HG02973 (cell line): Measurements from ENCODE around the gene SMYD2.

Experiments used
- ATAC-seq: cut with Tn5 transposase; IDR thresholded peaks from one replicate; pipeline ENCODE4 v1.9.1; 2021; ENCODE audit warnings: moderate library complexity; ENCODE audit not compliant: unreplicated experiment

The SMYD2 gene

GRCh38 chr1:214300149-214300780 lies 19.3 kb downstream of the SMYD2 start:
- ATAC-seq: no peak

- no peak for ATAC-seq
Measured at GRCh38 chr1:214301526-214301925, 20.6 kb downstream of the SMYD2 start.

DNA sequence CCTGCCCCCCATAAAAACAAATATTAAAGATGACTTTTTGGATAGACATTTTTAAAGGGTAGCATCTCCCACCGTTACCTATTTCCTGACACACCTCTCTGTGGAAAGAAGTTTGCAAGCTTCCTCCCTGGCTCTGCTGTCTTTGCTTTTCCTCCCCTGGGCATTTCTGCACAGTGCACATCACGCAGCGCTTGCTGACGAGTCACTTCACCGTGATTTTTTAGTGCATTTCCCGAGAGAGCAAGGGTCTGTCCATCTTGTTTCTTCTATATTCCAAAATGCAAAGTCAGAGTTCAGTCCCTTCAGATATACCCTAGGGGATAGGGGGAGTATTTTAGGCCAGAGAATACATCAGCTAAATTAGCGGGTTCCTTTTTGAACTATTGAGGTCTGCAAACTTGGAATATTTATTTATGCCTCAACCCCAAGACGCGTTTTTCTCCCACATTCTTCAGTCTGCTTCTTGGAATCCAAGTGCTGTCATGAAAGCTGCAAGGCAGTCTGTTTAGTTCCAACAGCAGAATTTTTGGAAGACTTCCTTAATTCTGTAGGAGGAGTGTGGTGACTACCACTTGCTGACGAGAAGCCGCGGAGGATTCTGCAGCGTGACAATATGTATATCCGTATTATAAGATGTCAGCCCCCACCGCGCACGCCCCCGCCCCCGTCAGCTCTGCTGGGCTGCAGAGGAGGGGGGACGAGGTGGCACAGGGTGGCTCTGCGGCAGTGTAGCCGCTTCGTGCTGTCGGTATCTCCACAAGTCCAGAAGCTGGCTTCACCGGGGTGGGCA lies 22.4 kb downstream of the SMYD2 start:
- ATAC-seq: no peak

- no peak for ATAC-seq
Measured at GRCh38 chr1:214305164-214305751, 24.3 kb downstream of the SMYD2 start.

DNA sequence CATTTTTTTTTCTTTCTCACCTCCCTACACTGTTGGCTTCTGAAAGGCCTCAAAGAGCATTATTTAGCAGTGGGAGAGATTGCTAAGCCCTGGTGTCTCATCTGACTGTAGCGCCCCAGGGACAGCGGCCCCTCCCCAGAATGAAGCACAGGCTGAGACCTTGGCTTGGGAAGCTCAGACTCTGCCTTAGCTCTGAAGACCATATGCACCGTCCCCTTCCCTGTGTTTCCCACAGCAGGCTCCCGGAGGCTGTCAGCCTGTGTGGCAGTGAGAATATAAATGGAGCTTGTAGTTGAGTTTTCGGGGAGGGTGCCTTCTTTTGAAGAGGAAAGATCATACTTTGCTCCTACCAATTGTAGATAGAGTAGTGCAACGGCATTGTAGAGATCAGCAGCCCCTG lies 25.3 kb downstream of the SMYD2 start:
- no peak for ATAC-seq

DNA sequence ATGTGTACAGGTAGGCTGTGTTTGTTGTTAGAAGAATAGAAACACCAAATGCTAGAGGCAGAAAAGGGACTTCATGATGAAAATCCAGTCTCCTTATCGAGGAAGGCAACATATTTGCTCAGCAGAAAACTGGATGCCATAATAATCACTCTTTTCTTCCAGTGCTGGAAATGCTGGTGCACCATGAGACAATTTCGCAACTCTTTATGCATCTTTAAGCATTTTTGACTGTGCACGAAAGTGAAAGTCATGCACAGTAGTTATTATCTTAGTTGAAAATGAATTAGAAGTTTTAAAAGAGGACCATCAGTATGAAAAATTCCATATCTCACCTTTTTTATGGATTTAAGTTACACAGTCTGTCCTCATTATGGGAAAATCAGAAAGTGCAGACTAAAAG lies 29.1 kb downstream of the SMYD2 start:
- ATAC-seq: peak; percentile 63

GRCh38 chr1:214310777-214311690 lies 30.1 kb downstream of the SMYD2 start:
- ATAC-seq: no peak

DNA sequence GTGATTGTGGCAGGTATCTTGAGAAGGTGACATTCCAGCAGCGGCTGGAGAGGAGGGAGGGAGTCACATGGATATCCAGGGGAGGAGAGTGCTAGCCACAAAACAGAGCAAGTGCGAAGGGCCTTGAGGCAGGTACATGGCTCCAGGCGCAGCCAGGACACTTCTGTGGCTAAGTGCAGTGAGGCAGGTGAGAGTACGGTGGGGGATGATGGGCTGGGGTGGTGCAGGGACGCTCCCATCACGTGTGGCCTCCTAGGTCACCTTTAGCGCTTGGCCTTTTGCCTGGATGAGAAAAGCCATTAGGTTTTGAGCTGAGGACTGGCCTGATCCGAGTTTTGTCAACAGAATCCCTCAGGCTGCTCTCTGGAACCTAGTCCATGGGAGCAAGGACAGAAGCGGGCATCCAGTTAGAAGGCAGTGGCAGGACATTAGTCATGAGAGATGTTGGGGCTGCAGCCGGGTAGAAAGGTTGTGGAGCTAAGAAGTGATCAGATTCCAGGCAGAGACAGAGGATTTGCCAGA lies 31.6 kb downstream of the SMYD2 start:
- no peak for ATAC-seq

DNA sequence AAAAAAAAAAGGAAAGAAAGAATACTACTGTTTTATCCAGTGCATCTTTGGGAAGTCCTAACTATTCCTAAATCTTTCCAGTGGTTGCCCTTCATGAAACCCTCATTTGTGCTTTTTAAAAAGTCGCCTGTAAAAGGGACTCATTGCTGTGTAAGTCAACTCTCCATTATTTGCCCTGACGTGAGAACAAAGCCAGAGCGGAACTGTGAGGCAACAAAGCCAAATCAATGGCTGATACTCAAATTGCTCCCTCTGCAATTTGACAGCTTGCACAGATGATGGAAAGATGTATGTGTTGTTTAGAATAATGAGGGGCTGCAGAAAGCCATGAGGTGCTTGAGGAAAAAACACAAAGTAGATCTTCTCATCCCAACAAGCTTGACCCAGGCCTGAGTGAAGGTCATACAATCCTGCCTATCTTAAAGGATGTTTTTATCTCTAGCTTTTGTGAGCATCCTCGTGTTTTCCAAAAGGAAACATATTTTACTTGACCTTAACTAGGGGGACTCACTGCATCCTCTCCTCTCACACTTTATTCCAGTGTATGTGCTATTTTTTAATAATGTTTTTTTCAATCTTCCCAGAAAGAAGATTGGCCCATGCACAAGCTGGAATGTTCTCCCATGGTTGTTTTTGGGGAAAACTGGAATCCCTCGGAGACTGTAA lies 33.4 kb downstream of the SMYD2 start:
- ATAC-seq: no peak

DNA sequence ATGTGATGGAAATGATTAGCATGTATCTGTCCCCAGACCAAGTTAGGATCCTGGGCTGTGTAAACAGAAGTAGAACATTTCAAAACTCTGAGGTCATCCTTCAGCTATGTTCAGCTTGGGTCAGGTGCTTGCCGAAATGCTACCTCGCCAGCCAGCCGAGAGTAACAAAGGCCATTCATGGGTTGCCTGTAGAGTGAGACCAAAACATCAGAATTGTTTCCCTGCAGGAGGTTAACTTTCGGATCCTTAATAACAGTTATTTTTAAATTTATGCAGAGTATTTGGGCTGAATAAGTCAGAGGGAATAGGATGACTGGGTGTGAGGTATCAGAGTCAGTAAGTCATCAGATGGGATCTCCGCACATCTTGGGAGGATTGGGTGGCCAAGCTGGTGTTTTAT lies 35.6 kb downstream of the SMYD2 start:
- no peak for ATAC-seq

- ATAC-seq: no peak
Measured at GRCh38 chr1:214317300-214317699, 36.3 kb downstream of the SMYD2 start.

DNA sequence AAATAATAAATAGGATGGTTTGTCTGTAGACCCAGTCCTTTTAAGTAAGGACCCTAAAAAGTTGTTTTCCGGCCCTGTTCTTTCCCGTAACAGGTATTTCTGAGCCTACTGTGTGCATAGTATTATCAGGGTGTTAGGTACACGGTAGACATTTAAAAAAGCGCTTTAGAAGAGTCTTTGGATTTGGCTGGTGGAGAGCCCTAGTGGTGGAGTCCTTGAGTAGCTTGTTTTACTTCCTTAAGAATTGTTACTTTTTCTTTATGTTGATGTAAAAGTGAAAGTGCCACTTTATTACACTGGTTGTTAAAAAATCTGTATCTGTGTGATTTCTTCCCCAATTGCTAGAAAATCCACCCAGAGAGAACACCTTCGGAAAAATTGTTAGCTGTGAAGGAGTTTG lies 36.8 kb downstream of the SMYD2 start:
- no peak for ATAC-seq

DNA sequence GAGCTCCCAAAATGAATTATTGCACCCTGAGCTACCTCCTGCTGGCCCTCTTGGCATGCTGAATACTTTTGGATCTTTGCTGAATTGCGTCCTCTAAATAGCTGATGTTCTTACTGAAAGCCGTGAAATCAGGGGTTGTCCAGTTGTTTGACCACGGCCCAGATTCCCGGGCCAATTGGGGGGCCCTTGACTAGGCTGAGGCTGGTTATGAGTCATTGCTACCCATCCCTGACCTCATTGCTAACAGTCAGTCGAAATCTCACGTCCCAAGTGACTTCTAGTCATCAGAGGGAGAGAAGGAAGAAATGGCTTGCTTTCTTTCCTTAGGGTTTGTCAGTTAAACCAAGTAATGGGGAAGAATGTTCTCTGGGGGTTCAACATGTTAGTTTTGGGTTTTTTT lies 37.4 kb downstream of the SMYD2 start:
- ATAC-seq: no peak

DNA sequence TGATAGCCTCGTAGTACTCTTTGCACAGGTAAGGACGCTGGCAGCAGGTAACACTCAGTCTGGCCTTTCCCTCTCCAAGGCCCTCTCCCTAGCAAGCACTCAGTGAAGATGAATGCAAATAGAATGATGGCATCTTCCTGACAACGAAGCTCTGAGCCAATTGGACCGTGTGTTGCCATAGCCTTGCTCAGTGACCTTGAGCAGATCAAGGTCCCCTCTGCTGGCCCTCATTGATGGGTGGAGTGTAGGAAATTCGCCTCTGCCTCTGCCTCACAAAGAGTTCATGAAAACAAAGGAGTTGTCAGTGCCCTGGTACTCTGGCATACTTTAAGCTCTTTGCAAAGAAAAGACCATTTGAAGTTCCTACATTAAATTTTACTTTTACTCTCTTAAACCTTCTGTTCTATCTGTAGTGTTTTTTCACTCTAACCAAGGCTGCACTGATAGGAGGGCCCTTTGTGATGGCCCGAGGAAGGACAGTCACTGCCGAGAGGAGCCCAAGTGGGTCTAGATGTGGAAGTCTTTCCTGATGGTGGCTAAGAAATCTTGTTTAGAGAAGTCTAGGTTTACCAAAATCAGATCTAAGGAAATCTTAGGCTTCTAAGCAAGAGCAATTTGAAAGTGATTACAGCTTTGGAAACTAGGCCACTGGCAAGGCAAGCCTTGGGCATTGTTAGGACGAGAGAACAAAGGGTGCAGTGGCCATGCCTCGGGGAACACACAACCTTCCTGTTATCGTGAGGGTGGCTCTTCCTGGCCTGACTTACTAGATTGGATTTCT lies 38.2 kb downstream of the SMYD2 start:
- ATAC-seq: no peak

DNA sequence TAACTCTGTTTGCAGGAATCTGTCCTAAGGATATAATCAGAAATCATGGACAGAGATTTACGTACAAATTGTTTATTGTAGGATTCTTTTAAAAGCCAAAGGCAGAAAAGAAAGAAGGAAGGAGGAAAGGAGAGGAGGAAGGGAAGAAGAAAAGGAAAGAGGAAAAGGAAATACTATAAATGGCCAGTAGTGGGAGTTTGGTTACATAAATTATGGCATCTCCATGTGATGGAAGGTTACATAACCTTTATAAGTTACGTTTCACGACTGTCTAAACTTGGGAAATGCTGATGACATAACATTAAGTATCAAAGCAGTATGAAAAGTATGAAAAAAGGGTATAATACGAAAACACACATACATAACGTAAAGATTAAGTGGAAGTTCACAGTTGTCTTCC lies 39.0 kb downstream of the SMYD2 start:
- no peak for ATAC-seq

DNA sequence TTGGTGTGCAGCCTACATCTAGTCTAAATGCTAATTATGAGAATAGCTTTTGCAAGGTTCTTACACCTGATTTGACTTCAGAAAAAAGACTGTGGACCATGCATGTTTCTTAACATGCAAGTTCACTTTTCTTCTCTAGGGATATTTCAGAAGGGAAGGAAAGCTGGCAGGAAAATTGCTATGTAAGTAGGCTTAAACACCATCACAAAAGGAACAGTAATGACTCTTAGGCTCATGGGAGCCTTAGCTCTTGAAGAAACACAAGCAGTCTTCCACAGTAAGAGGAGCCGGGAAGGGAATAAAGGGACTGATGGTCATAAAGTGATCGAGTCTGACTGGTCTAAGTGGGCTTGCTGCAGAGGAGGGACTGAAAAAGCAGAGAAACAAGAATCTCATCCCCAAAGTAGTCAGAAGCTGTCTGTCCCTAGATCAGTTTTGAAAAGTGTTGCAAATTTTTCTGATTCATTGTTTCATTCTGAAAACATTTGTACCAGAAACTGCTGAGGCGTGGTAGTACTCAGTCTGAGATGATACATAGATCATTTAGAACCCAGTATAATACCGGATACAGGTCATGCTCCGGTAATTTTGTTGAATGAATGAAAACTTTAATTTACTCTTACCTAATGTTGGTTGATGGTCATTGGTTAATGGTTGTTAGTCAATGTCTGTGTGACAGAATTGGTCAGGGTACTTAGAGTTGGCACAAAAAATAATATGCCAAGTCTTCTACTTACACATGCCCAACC lies 40.9 kb downstream of the SMYD2 start:
- ATAC-seq: peak; percentile 53

- ATAC-seq: no peak
Measured at GRCh38 chr1:214324896-214325800, 44.2 kb downstream of the SMYD2 start.

DNA sequence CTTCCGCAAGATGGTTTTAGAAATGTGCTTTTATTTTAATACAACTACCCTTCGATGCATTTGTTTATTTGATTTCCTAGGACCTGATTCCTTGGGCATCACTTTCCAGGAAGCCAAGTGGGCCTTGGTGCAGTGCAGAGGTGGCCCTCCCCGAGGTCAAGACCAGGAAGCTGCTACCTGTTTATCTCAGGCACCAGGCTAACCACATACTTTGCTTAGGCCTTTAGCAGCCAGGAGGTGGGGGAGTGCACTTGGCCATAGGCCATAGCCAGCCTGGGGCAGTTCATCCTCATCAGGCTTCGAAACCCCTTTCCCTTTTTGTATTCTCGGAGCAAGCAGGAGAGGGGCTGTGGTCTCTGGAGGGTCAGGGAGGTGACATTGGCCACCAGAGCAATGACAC lies 45.4 kb downstream of the SMYD2 start:
- ATAC-seq: no peak
